Tibial artery (tissue), 4 donors: ENCODE data around the gene C20orf141.

Source experiments
- DNase-seq, 2 donors: peaks; one replicate each; pipeline ENCODE4 v3.0.0-alpha.2; 2019
- H3K27ac ChIP-seq, 2 donors: fragments of 200-600 bp; sonication (generic) in 1 of 2; 1 replicate in 1 of 2; 2 replicates in 1 of 2; pipeline ENCODE4 v1.5.1; 2018 to 2019; ENCODE audit warnings: mild to moderate bottlenecking in 1 of 2
- H3K27me3 ChIP-seq, 2 donors: fragments of 200-600 bp; sonication (generic) in 1 of 2; one replicate each; pipeline versions ENCODE4 v1.5.1 to v1.6.0; 2016 to 2019
- H3K36me3 ChIP-seq, 3 donors: fragments of 200-600 bp; sonication (generic) in 2 of 3; one replicate each; pipeline ENCODE4 v1.5.1; 2016 to 2019; ENCODE audit warnings: mild to moderate bottlenecking in 2 of 3
- H3K4me1 ChIP-seq, 4 donors: fragments of 200-600 bp; sonication (generic) in 2 of 4; 1 replicate in 3 of 4; 2 replicates in 1 of 4; pipeline ENCODE4 v1.5.1; 2016 to 2019
- H3K4me3 ChIP-seq, 2 donors: fragments of 200-600 bp; sonication (generic) in 1 of 2; 1 replicate in 1 of 2; 2 replicates in 1 of 2; pipeline ENCODE4 v1.5.1; 2018 to 2019; ENCODE audit warnings: mild to moderate bottlenecking in 2 of 2
- H3K9me3 ChIP-seq, 3 donors: fragments of 200-600 bp; sonication (generic) in 1 of 3; one replicate each; pipeline ENCODE4 v1.5.1; 2016 to 2019
- CTCF ChIP-seq, 2 experiments: fragments of 200-600 bp in 1 of 2; fragments of 450-650 bp in 1 of 2; IDR thresholded peaks; one replicate each; pipeline ENCODE4 v1.5.1; 2017 to 2019; ENCODE audit warnings: antibody characterized with exemption in 2 of 2, mild to moderate bottlenecking in 1 of 2, moderate library complexity in 1 of 2
- intact Hi-C: fragments of 100-400 bp; cut with DNase I; formaldehyde crosslinking; loops from one replicate; pipeline ENCODE4 v1.15.0; 2023; ENCODE audit warnings: low total_unique reads

Gene C20orf141

DNA sequence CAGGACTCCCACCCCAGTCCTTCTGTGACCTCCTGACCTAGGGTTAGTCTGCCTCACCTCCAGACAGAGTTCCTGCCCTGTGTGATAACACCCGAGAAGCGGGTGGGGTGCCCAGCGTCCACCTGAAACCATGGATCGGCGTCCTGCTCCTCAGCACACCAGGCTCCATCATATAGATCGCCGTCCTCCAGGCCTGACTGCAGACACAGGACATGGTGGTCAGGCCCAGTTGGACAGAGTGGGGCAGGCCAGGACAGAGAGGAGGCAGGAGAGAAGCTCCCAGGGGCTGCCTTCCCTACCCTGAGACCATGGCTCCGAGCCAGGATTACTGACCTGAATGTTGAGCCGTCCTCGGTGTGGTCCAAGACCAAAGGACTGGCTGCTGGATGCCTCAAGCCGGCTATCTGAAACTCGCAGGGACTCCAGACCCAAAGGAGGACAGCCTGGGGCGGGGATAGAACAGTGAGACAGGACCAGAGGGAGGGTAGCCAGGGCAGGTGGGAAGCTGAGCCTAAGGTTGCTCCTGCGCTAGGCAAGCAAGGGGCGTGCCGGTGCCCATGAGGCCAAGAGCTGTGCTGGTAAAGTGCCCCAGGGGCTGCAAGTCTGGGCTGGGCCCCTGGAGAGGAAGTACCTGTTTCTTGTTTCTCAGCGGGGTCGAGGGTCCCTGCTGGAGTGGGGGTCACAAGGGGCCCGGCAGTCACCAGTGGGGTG lies 16.5 kb upstream of the C20orf141 start:
- Histone ChIP-seq H3K27me3 (peaks cover 0 to 97% of the 10 kb centered on the region in 2 donors), H3K4me3 (no peak overlapping the region), H3K4me1 (peaks cover 0 to 19% (median 12%) of the 10 kb centered on the region in 4 donors), H3K36me3 (no peaks in the 10 kb centered on the region), H3K27ac (no peak overlapping the region), H3K9me3 (no peaks in the 10 kb centered on the region)
- no peak for DNase-seq
- intact Hi-C loops = no loop called here
- no peak for TF ChIP-seq CTCF (IDR thresholded peaks at IDR 0.05)

- Histone ChIP-seq H3K27me3 (peaks cover 0 to 97% of the 10 kb centered on the region in 2 donors), H3K4me3 (no peak overlapping the region), H3K27ac (no peak overlapping the region), H3K36me3 (no peaks in the 10 kb centered on the region), H3K9me3 (no peaks in the 10 kb centered on the region), H3K4me1 (peaks cover 0 to 19% (median 12%) of the 10 kb centered on the region in 4 donors)
- no peak for DNase-seq
- intact Hi-C loops = no loop called here
- TF ChIP-seq CTCF (IDR thresholded peaks at IDR 0.05) = no peak
These were observed 16.0 kb upstream of the C20orf141 start for GRCh38 chr20:2798814-2799213.

- no peaks in the 10 kb centered on the region for H3K36me3 ChIP-seq
- no peak for TF ChIP-seq CTCF (IDR thresholded peaks at IDR 0.05)
- peaks cover 0 to 19% (median 12%) of the 10 kb centered on the region in 4 donors for H3K4me1 ChIP-seq
- H3K4me3 ChIP-seq = peak overlapping the region in 1 of 2 donors; percentile 27
- DNase-seq = no peak
- H3K27me3 ChIP-seq = peaks cover 0 to 97% of the 10 kb centered on the region in 2 donors
- no peak overlapping the region for H3K27ac ChIP-seq
- H3K9me3 ChIP-seq = no peaks in the 10 kb centered on the region
- intact Hi-C loops = no loop called here
These were observed 15.5 kb upstream of the C20orf141 start for GRCh38 chr20:2799271-2799670.

- intact Hi-C loops = no loop called here
- no peaks in the 10 kb centered on the region for H3K9me3 ChIP-seq
- H3K27me3 ChIP-seq = peaks cover 0 to 97% of the 10 kb centered on the region in 2 donors
- no peaks in the 10 kb centered on the region for H3K36me3 ChIP-seq
- no peak for DNase-seq
- H3K4me3 ChIP-seq = peak overlapping the region in 1 of 2 donors; percentile 27
- H3K27ac ChIP-seq = no peak overlapping the region
- TF ChIP-seq CTCF (IDR thresholded peaks at IDR 0.05) = no peak
- H3K4me1 ChIP-seq = peaks cover 0 to 19% (median 13%) of the 10 kb centered on the region in 4 donors
These were observed 14.9 kb upstream of the C20orf141 start for GRCh38 chr20:2799688-2800520.

- DNase-seq = no peak
- no peak for TF ChIP-seq CTCF (IDR thresholded peaks at IDR 0.05)
- Histone ChIP-seq H3K27me3 (peaks cover 0 to 100% of the 10 kb centered on the region in 2 donors), H3K4me3 (peak within 1 kb of the TSS in 1 of 2 donors; percentile 27), H3K4me1 (peaks cover 0 to 23% (median 18%) of the 10 kb centered on the region in 4 donors), H3K9me3 (no peaks in the 10 kb centered on the region), H3K36me3 (no peaks in the 10 kb centered on the region), H3K27ac (no peak within 1 kb of the TSS)
- intact Hi-C loops = no loop called here
These were observed 14.1 kb upstream of the C20orf141 start, which contains the start of gene CPXM1 for GRCh38 chr20:2800521-2801285. Gene CPXM1 (minus strand): TSS chr20:2800627. CDS start chr20:2800572, 55 bp downstream.
